HPDE6-E6E7 (cell line): Measurements from ENCODE around the gene UBE2Q1.

Source experiments
- DNase-seq: peaks from one replicate; pipeline ENCODE4 v3.0.0; 2011; ENCODE audit warnings: missing footprints; ENCODE audit errors: extremely low spot score

Gene UBE2Q1

GRCh38 chr1:154503898-154504297, 54.6 kb downstream of the UBE2Q1 start:
- no peak for DNase-seq

- DNase-seq: no peak
Observed at GRCh38 chr1:154502744-154503115, 55.7 kb downstream of the UBE2Q1 start.

- no peak for DNase-seq
Observed at GRCh38 chr1:154502066-154502743, 56.3 kb downstream of the UBE2Q1 start, which contains the start of the genes SHE and TDRD10. TSS of gene SHE (minus strand) at chr1:154502412. CDS start at chr1:154502026, 386 bp downstream. TSS of gene TDRD10 (plus strand) at chr1:154502219. CDS start at chr1:154506904, 4,685 bp downstream.

GRCh38 chr1:154501423-154502065, 56.9 kb downstream of the UBE2Q1 start:
- DNase-seq: no peak

DNA sequence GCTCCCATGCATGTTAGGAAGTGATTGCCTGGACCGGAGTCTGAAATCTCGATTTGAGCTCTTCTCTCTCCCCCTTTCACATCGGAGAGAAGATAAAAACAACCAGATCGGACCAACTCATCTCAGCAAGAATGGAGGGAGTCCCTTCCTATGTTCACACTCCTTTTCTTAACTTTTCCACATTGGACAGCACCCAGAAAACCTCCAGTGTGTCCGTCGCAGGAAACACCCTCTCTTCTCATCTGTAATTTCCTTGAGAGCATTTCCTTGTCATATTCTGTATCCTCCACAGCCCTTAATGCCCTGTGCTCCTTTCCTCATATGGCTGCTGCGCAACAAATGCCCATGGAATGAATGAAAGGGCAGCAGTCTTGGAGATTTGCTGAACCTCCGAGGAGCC, 57.9 kb downstream of the UBE2Q1 start:
- no peak for DNase-seq

GRCh38 chr1:154499446-154499845, 59.0 kb downstream of the UBE2Q1 start:
- DNase-seq: no peak
